ENCODE data around the gene PKDCC. TPM values are rescaled to one million over a fixed set of nuclear protein-coding genes. Genes with fewer than 3 reads are reported as not detected.

PKDCC gene
- total and polyA plus RNA-seq, 2 of the 8 experiments (the other 6 are each of a cell fraction or from before 2014, with no cell fraction given): 49.9 to 80.1 TPM

DNA sequence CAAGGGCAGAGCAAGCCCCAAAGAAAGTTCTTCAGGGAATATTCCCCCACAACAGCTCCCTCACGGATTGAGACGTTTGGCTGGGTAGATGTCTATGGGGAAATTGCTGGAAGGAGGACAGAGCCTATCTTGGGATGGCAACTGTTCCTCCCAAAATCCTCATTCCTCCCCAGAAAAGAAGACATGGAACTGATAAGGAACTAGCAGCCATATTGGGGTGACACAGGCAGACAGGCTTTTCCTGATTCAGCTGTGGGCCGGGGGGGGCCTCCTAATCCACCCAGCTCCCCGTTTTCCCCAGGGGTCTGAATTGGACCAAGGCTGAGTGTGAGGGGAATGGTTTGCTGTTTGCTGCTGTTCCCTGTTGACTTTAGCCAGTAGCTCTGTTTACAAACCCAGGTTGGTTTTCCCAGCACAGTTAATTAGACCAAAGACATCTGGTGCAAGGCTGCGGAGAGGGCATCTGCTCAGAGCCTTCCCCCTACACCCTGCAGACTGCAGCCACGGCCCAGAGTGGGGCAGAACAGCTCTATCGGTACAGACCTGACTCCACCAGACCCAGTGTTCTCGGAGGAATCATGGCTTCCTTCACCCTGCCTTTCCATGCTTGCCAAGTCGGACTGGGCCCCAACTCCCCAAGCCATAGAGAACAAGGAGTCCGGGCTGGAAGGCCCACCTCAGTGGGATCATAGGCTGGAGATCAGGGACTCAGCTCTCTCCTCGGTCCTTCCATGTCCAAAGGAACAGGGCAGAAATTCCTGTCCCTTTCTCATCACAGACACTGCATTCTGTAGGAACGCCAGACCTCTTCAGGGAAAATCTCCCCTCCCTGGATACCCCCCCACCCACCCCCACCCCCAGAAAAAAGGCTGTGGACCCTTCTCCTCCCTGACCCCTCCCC, 1.7 kb upstream of the PKDCC start:
- ChIA-PET POLR2A (ENCODE audit: partially characterized antibody) (interaction anchor here (0.8 to 6.0 kb wide), 19 partner anchors 8 to 175 kb away, joined by 3 to 46 read pairs (median 4); no protein-coding TSS in a partner anchor), CTCF (ENCODE audit: partially characterized antibody) (interaction anchor here (0.7 to 12.6 kb wide), 22 partner anchors 8 to 193 kb away, joined by 3 to 177 read pairs (median 4); no protein-coding TSS in a partner anchor)
- DNase-seq (ENCODE audit: low read depth in 1 of 2, low spot score in 2 of 2): no peak
- Histone ChIP-seq H3K4me2 (ENCODE audit: insufficient read depth in 1 of 2, low read depth in 2 of 2, low read length in 2 of 2) (peak overlapping the region; percentile 84 to 99), H2BK20ac (ENCODE audit: low read length) (peak overlapping the region; percentile 99), H3K27ac (ENCODE audit: low read depth, low read length) (peak overlapping the region; percentile 47), H3K23me2 (ENCODE audit: low read depth, low read length) (peaks cover 26% of the 10 kb centered on the region), H3K4ac (replicated peaks; ENCODE audit: insufficient read length, low read depth, low read length) (peak overlapping the region; percentile 97), H2BK12ac (ENCODE audit: low read depth, low read length) (peak overlapping the region; percentile 99), H3K14ac (ENCODE audit: insufficient read length) (no peak overlapping the region), H3K79me1 (ENCODE audit: low read depth, low read length) (peaks cover 8% of the 10 kb centered on the region; the same call in 1 of the 2 replicates), H3K56ac (replicated peaks; ENCODE audit: insufficient read length, low read depth, low read length) (no peak overlapping the region), H3K79me2 (ENCODE audit: control insufficient read depth in 1 of 2, insufficient read depth in 2 of 2, low read length in 2 of 2) (peaks cover 4 to 25% of the 10 kb centered on the region in 2 experiments; a peak in 3 of 4 replicates), H4K20me1 (replicated peaks in 1 of 2; ENCODE audit: control insufficient read depth in 1 of 2, insufficient read depth in 2 of 2, low read length in 2 of 2) (peaks cover 0 to 4% of the 10 kb centered on the region in 2 experiments), H4K5ac (ENCODE audit: insufficient read length, low read depth, low read length) (peak overlapping the region; percentile 52), H3K36me3 (ENCODE audit: control insufficient read depth in 2 of 4, insufficient read depth in 4 of 4, low read length in 3 of 4) (peaks cover 0 to 18% (median 0%) of the 10 kb centered on the region in 4 experiments; a peak in 2 of 8 replicates), H2BK5ac (ENCODE audit: low read depth, low read length) (peak overlapping the region; percentile 95), H2BK120ac (replicated peaks; ENCODE audit: low read depth, low read length) (peak overlapping the region; percentile 68), H3K27me3 (replicated peaks in 1 of 4; ENCODE audit: control insufficient read depth in 3 of 4, extremely low read depth in 1 of 4, insufficient read depth in 3 of 4, low read length in 3 of 4) (peaks cover 0 to 12% (median 10%) of the 10 kb centered on the region in 4 experiments; a peak in 5 of 7 replicates), H4K8ac (ENCODE audit: extremely low read depth, insufficient read depth, low read length) (peak overlapping the region; percentile 54; the same call in 1 of the 2 replicates), H2BK15ac (ENCODE audit: low read length) (peak overlapping the region; percentile 98), H3K18ac (ENCODE audit: extremely low read depth, low read length) (peak overlapping the region; percentile 100), H3K23ac (ENCODE audit: insufficient read length) (no peak overlapping the region), H3K9me3 (ENCODE audit: insufficient read depth in 2 of 2, low read depth in 1 of 2, low read length in 1 of 2) (no peaks in the 10 kb centered on the region), H3K4me1 (replicated peaks in 1 of 4; ENCODE audit: control insufficient read depth in 3 of 4, insufficient read depth in 4 of 4, low read length in 3 of 4) (peaks cover 11 to 40% (median 28%) of the 10 kb centered on the region in 4 experiments), H2AK5ac (ENCODE audit: low read depth, low read length) (peak overlapping the region; percentile 88), H3K9ac (replicated peaks in 1 of 4; ENCODE audit: extremely low read depth in 1 of 4, low read depth in 3 of 4, low read length in 3 of 4) (peak overlapping the region in 1 of 4 experiments; percentile 47; a peak in 3 of 7 replicates), H3K4me3 (ENCODE audit: extremely low read depth in 1 of 4, insufficient read depth in 2 of 4, low read depth in 3 of 4, low read length in 4 of 4) (peak overlapping the region in 1 of 4 experiments; percentile 78; a peak in 3 of 8 replicates), H4K91ac (replicated peaks; ENCODE audit: insufficient read length, low read length) (peak overlapping the region; percentile 97), H2AFZ (ENCODE audit: low read length) (no peak overlapping the region)
- WGBS, 2 experiments (ENCODE audit: extremely low coverage in 1 of 2, insufficient coverage in 1 of 2, insufficient read length in 1 of 2, insufficient replicate concordance in 2 of 2, low coverage in 1 of 2, low lambda C conversion rate in 2 of 2, missing lambda C conversion rate in 1 of 2): 67% methylated on average over 10 of the region's 12 CpGs; no CpG with 5 or more reads in 1 of the 2 experiments
- no peak for FAIRE-seq
- TF ChIP-seq TBP (IDR thresholded peaks at IDR 0.05; ENCODE audit: low read depth, low read length): no peak
- no peak for TF ChIP-seq FOSL1 (IDR thresholded peaks at IDR 0.05; ENCODE audit: insufficient read depth, low read depth, low read length)
- no peak for TF ChIP-seq YY1 (IDR thresholded peaks at IDR 0.05; ENCODE audit: low read depth, low read length)
- no peak for TF ChIP-seq E2F6 (IDR thresholded peaks at IDR 0.05)
- TF ChIP-seq JUND (IDR thresholded peaks at IDR 0.05; ENCODE audit: low read length): no peak
- no peak for TF ChIP-seq ATF2 (IDR thresholded peaks at IDR 0.05; ENCODE audit: low read length)
- no peak for TF ChIP-seq CHD2 (IDR thresholded peaks at IDR 0.05; ENCODE audit: low read length)
- no peak for TF ChIP-seq TAF7 (optimal IDR thresholded peaks at IDR 0.05; ENCODE audit: borderline replicate concordance, low read depth, low read length)
